ENCODE data around the gene TNFRSF1A. TPM values are rescaled to one million over a fixed set of nuclear protein-coding genes. Genes with fewer than 3 reads are reported as not detected.

TNFRSF1A gene
- total and polyA plus RNA-seq, 9 of the 15 experiments (the other 6 are each of a cell fraction or from before 2014, with no cell fraction given): 0.76 to 43.5 (median 30.0) TPM

DNA sequence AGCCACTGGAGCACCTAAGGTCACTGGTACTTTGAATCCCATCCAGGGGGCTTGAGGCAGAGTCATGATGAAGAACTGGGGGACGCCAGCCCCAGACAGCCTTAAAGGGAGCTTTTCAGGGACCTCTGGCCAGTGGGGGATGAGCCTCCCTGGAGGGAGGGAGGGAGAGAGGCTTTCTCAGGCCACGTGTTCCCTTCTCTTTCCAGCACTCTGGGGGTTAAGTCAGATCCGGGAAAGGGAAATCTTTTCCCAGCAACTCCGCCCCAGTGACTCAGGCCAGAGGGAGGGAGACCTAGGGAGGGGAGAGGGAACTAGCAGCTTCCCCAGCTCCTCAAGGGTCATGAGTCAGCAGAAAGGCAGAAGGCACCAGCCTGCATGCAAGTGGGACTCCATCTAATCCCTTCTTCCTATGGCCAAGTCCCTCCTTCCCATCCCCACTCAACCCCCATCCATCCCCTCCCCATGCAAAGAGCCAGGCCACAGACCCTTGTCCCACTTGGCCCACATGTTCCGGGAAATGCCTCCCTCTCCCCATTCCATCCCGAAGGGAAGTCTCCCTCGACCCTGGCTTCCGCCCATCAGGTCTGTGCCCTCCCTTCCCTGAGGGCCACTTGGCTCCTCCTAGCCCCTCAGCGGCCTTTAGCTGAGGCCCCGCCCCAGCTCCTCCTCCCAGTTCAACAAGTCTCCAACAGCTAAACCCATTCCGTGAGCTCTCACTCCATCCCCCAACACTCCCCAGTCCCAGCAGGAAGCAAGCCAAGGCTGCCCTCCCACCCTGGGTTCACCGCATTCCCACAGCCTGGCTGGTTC is 5.6 kb downstream of the TNFRSF1A start (continued):
- TF ChIP-seq ETV6 (IDR thresholded peaks at IDR 0.05; ENCODE audit: borderline replicate concordance in 1 of 2, low read depth in 2 of 2, low read length in 1 of 2): peak; percentile 91; a peak in 3 of 4 replicates
- TF ChIP-seq ETV6 (CRISPR knock-in tag; IDR thresholded peaks at IDR 0.05; ENCODE audit: borderline replicate concordance): no peak
- TF ChIP-seq ZNF184 (CRISPR knock-in tag; IDR thresholded peaks at IDR 0.05): no peak
- no peak for TF ChIP-seq FOS (IDR thresholded peaks at IDR 0.05; ENCODE audit: extremely low read depth, insufficient read length)
- no peak for TF ChIP-seq ZSCAN29 (IDR thresholded peaks at IDR 0.05)
- TF ChIP-seq, protein P1, sequence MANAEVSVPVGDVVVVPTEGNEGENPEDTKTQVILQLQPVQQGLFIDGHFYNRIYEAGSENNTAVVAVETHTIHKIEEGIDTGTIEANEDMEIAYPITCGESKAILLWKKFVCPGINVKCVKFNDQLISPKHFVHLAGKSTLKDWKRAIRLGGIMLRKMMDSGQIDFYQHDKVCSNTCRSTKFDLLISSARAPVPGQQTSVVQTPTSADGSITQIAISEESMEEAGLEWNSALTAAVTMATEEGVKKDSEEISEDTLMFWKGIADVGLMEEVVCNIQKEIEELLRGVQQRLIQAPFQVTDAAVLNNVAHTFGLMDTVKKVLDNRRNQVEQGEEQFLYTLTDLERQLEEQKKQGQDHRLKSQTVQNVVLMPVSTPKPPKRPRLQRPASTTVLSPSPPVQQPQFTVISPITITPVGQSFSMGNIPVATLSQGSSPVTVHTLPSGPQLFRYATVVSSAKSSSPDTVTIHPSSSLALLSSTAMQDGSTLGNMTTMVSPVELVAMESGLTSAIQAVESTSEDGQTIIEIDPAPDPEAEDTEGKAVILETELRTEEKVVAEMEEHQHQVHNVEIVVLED (CRISPR knock-in tag; IDR thresholded peaks at IDR 0.05): no peak
- no peak for TF ChIP-seq ATF1 (CRISPR knock-in tag; IDR thresholded peaks at IDR 0.05)
- TF ChIP-seq ATF1 (tag; IDR thresholded peaks at IDR 0.05): peak; percentile 47; the same call in 1 of the 2 replicates
- TF ChIP-seq, protein P2, sequence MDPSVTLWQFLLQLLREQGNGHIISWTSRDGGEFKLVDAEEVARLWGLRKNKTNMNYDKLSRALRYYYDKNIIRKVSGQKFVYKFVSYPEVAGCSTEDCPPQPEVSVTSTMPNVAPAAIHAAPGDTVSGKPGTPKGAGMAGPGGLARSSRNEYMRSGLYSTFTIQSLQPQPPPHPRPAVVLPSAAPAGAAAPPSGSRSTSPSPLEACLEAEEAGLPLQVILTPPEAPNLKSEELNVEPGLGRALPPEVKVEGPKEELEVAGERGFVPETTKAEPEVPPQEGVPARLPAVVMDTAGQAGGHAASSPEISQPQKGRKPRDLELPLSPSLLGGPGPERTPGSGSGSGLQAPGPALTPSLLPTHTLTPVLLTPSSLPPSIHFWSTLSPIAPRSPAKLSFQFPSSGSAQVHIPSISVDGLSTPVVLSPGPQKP (CRISPR knock-in tag; IDR thresholded peaks at IDR 0.05): no peak
- TF ChIP-seq, protein P3, sequence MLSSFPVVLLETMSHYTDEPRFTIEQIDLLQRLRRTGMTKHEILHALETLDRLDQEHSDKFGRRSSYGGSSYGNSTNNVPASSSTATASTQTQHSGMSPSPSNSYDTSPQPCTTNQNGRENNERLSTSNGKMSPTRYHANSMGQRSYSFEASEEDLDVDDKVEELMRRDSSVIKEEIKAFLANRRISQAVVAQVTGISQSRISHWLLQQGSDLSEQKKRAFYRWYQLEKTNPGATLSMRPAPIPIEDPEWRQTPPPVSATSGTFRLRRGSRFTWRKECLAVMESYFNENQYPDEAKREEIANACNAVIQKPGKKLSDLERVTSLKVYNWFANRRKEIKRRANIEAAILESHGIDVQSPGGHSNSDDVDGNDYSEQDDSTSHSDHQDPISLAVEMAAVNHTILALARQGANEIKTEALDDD (IDR thresholded peaks at IDR 0.05): peak; percentile 37; the same call in 1 of the 2 replicates
- no peak; a peak in 1 of 4 replicates for TF ChIP-seq TRIM24 (IDR thresholded peaks at IDR 0.05)
- TF ChIP-seq ZNF766 (CRISPR knock-in tag; conservative IDR thresholded peaks at IDR 0.05): peak; percentile 73; the same call in 1 of the 2 replicates
- TF ChIP-seq, protein P4, sequence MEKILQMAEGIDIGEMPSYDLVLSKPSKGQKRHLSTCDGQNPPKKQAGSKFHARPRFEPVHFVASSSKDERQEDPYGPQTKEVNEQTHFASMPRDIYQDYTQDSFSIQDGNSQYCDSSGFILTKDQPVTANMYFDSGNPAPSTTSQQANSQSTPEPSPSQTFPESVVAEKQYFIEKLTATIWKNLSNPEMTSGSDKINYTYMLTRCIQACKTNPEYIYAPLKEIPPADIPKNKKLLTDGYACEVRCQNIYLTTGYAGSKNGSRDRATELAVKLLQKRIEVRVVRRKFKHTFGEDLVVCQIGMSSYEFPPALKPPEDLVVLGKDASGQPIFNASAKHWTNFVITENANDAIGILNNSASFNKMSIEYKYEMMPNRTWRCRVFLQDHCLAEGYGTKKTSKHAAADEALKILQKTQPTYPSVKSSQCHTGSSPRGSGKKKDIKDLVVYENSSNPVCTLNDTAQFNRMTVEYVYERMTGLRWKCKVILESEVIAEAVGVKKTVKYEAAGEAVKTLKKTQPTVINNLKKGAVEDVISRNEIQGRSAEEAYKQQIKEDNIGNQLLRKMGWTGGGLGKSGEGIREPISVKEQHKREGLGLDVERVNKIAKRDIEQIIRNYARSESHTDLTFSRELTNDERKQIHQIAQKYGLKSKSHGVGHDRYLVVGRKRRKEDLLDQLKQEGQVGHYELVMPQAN (IDR thresholded peaks at IDR 0.05; ENCODE audit: borderline replicate concordance): peak; percentile 57; the same call in 1 of the 2 replicates
- peak; percentile 94 for TF ChIP-seq BACH1 (tag; IDR thresholded peaks at IDR 0.05)
- peak; percentile 4; the same call in 1 of the 2 replicates for TF ChIP-seq SPI1 (IDR thresholded peaks at IDR 0.05; ENCODE audit: borderline replicate concordance, low read depth, low read length)
- TF ChIP-seq PHF20 (IDR thresholded peaks at IDR 0.05; ENCODE audit: partially characterized antibody): peak; percentile 10
- TF ChIP-seq RBM14 (IDR thresholded peaks at IDR 0.05; ENCODE audit: borderline replicate concordance, insufficient read depth, low read depth, low read length): no peak

Measured in K562 (cell line).